Measurements from ENCODE around the gene GORASP2. TPM values are rescaled to one million over a fixed set of nuclear protein-coding genes. Genes with fewer than 3 reads are reported as not detected.

Gene GORASP2
- total RNA-seq, 1 experiment from 2014 or later, result 89.3 TPM

- TF ChIP-seq CTCF (conservative IDR thresholded peaks at IDR 0.05; ENCODE audit: low read depth, low read length) (no peak), EZH2 (IDR thresholded peaks at IDR 0.05; ENCODE audit: borderline replicate concordance, low read depth, low read length, poor library complexity, severe bottlenecking) (no peak)
- H3K27ac ChIP-seq (ENCODE audit: low read depth, low read length, poor library complexity, severe bottlenecking), result no peak overlapping the region
- BruUV-seq (replicated peaks), result no TSS peak
- H3K4me3 ChIP-seq (ENCODE audit: low read depth, low read length, poor library complexity, severe bottlenecking), result no peak overlapping the region
- peaks cover 3% of the 10 kb centered on the region for H3K4me1 ChIP-seq (ENCODE audit: insufficient read depth, low read length, poor library complexity, severe bottlenecking)
- ChIA-PET POLR2A (ENCODE audit: low non-redundant PET) (interaction anchor here (0.6 kb wide), 1 partner anchor 354 kb away, joined by 9 read pairs; no protein-coding TSS in a partner anchor), CTCF (no interaction called here)
- intact Hi-C loops (cut with micrococcal nuclease; ENCODE audit: unreplicated experiment), result no loop called here
- no peaks in the 10 kb centered on the region for H3K9me3 ChIP-seq (ENCODE audit: low read depth, low read length, poor library complexity, severe bottlenecking)
- H3K36me3 ChIP-seq (ENCODE audit: insufficient read depth, low read length, poor library complexity, severe bottlenecking), result peaks cover 46% of the 10 kb centered on the region
- no peaks in the 10 kb centered on the region for H3K27me3 ChIP-seq (replicated peaks; ENCODE audit: insufficient read depth, low read depth, low read length, poor library complexity)
- DNase-seq (ENCODE audit: low spot score), result no peak
Measured at GRCh38 chr2:170968205-170969003, 39.4 kb downstream of the GORASP2 start.

- intact Hi-C loops (cut with micrococcal nuclease; ENCODE audit: unreplicated experiment), result no loop called here
- DNase-seq (ENCODE audit: low spot score), result no peak
- no peak overlapping the region for H3K4me3 ChIP-seq (ENCODE audit: low read depth, low read length, poor library complexity, severe bottlenecking)
- TF ChIP-seq EZH2 (IDR thresholded peaks at IDR 0.05; ENCODE audit: borderline replicate concordance, low read depth, low read length, poor library complexity, severe bottlenecking) (no peak), CTCF (conservative IDR thresholded peaks at IDR 0.05; ENCODE audit: low read depth, low read length) (no peak)
- ChIA-PET CTCF (no interaction called here), POLR2A (ENCODE audit: low non-redundant PET) (no interaction called here)
- H3K36me3 ChIP-seq (ENCODE audit: insufficient read depth, low read length, poor library complexity, severe bottlenecking), result peaks cover 40% of the 10 kb centered on the region
- H3K4me1 ChIP-seq (ENCODE audit: insufficient read depth, low read length, poor library complexity, severe bottlenecking), result peaks cover 6% of the 10 kb centered on the region
- H3K27me3 ChIP-seq (replicated peaks; ENCODE audit: insufficient read depth, low read depth, low read length, poor library complexity), result no peaks in the 10 kb centered on the region
- no peak overlapping the region for H3K27ac ChIP-seq (ENCODE audit: low read depth, low read length, poor library complexity, severe bottlenecking)
- BruUV-seq (replicated peaks), result no TSS peak
- H3K9me3 ChIP-seq (ENCODE audit: low read depth, low read length, poor library complexity, severe bottlenecking), result no peaks in the 10 kb centered on the region
Measured at GRCh38 chr2:170969030-170969429, 40.0 kb downstream of the GORASP2 start.

GRCh38 chr2:170969872-170970496 is 40.9 kb downstream of the GORASP2 start:
- H3K4me3 ChIP-seq (ENCODE audit: low read depth, low read length, poor library complexity, severe bottlenecking), result no peak overlapping the region
- intact Hi-C loops (cut with micrococcal nuclease; ENCODE audit: unreplicated experiment), result loop anchor here (5.0 to 10.0 kb wide), 4 partner anchors 117 to 1135 kb away; partner anchors contain the start of genes DCAF17, DLX2 and METTL8
- H3K36me3 ChIP-seq (ENCODE audit: insufficient read depth, low read length, poor library complexity, severe bottlenecking), result peaks cover 32% of the 10 kb centered on the region
- peaks cover 7% of the 10 kb centered on the region for H3K4me1 ChIP-seq (ENCODE audit: insufficient read depth, low read length, poor library complexity, severe bottlenecking)
- ChIA-PET POLR2A (ENCODE audit: low non-redundant PET) (interaction anchor here (0.6 kb wide), 1 partner anchor 9 kb away, joined by 9 read pairs; no protein-coding TSS in a partner anchor), CTCF (no interaction called here)
- no peaks in the 10 kb centered on the region for H3K27me3 ChIP-seq (replicated peaks; ENCODE audit: insufficient read depth, low read depth, low read length, poor library complexity)
- no peak overlapping the region for H3K27ac ChIP-seq (ENCODE audit: low read depth, low read length, poor library complexity, severe bottlenecking)
- no TSS peak for BruUV-seq (replicated peaks)
- no peaks in the 10 kb centered on the region for H3K9me3 ChIP-seq (ENCODE audit: low read depth, low read length, poor library complexity, severe bottlenecking)
- no peak for TF ChIP-seq CTCF (conservative IDR thresholded peaks at IDR 0.05; ENCODE audit: low read depth, low read length)
- TF ChIP-seq EZH2 (IDR thresholded peaks at IDR 0.05; ENCODE audit: borderline replicate concordance, low read depth, low read length, poor library complexity, severe bottlenecking), result no peak
- no peak for DNase-seq (ENCODE audit: low spot score)

All from A673 (cell line).